Iris pigment epithelial cell (primary cell): ENCODE measurements around the gene BTBD9.

Experiments used
- DNase-seq: peaks from one replicate; pipeline ENCODE4 v3.0.0-alpha.2; 2011; ENCODE audit warnings: low read depth

The BTBD9 gene

DNA sequence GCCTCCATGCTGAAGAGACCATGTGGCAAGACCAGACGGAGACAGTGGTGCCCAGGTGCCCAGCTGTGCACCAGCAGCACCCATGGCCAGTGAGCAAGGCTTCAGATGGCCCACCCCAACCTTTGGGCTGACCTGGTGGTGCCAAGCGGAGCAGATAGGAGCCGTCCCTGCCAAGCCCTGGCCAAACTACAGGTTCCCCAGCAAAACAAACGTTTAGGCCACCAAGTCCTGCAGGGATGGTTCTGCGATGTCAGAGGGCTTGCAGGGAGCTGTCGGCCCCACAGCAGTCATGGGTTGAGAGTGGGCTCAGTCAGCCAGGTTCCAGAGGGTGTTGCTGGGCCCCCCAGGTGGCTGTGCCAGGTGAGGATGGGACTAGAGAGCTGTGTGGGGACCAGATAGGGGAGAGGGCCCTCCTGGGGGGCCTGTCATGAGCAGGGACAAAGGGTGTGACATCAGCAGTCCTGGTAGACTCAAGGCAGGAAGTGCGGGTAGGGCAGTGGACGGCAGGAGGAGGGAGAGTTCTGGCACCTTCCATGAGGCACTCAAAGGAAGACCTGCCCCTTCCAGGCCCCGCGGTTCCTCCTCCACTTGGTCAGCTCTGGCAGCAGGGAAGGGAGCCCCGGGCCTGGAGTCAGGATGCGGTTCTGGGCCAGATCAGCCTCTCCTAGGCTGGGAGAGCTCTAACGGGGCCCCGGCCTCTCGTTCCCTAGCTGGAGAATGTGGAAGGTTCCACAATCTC is 477.8 kb downstream of the BTBD9 start:
- DNase-seq, result no peak

DNA sequence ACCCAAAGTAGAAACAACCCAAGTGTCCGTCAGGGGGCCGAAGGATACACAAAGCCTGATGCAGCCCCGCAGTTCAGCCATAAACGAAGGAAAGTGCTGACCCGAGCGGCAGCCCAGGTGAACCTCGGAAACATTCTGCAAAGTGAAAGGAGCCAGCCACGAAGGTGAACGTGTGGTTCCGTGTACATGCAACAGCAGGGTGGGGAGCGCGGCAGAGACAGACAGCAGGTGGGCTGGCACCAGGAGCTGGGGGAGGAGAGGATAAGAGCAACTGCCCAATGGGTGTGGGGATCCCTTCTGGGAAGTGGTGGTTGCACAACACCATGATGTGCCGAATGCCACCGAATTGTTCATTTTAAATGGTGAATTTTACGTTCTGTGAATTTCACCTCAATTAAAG is 478.4 kb downstream of the BTBD9 start:
- DNase-seq, result no peak

DNA sequence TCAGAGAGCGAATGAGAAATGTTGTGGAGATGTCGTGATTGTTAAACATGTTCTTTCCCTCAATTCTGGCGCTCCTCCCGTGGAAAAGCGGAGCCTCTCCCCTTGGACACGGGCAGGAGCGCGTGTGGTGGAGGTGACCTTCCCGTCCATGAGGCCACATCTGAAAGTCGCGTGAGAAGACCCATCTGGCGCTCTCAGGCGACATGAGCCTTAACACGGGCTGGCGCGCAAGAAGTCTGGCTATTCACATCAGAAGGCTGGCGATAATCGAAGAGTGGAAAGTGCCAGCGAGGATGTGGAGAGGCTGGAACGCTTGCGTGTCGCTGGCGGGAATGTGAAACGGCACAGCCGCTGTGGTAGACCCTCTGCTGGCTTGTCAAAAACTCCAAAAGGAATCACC is 478.9 kb downstream of the BTBD9 start:
- no peak for DNase-seq

DNA sequence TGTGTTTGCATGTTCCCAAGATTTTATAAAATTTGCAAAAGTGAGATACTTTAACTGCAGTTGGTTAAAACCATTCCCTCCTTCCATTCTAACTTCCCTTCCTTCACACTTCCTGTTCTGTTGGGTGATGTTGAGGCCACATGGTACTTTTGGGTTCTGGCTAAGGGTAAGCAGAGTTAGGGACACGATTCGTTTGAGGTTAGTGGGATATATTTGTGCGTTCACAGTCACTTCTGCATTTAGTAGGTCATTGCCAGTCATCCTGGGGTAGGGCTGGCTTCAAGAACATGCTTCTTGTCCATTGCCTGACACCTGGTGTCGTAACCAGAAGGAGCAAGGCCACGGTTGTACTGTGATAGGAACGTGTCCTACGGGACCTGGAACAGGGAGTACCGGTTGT is 480.1 kb downstream of the BTBD9 start:
- no peak for DNase-seq

DNA sequence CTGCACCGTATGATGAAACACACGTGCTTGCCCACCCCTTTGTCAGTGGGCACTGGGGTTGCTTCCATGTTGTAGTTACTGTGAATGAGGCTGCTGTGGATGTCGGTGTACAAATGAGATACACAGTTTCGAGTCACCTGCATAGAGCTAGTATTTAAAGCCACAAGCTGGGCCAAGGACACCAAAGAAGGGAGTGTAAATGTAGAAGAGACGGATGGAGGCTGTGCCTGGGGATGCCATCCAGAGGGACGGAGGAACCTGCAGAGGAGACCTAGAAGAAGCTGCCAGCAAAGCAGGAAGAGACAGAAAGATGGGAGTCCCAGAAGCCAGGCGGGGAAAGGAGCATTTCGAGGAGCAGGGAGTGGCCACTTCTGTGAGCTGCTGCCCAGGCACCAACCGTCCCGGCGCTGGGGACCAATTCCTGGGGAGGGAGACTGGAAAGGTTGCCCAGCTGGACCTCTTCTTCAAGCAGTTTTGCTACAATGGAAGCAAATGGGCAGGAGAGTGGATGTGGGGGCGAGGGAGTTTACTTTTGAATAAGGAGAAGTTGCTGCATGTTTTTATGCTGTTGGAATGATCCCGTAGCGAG is 480.9 kb downstream of the BTBD9 start:
- DNase-seq, result no peak

DNA sequence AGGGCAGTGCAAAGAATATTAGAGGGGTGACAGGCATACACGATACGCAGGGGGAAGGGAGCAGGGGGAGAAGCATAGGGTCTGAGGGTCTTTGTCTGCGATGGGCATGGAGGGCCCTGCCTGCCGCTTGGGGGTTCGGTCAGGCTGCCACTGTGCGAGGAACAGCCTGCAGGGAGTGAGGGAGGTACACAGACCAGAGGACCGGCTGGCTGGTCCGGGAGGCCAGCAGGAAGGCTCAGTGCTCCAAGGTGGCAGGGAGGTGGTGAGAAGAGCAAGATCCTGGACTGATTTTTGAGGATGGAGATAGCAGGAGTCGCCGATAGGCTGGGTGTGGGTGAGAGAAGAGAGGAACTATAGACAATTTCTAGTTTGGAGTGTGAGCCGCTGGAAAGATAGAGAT is 481.8 kb downstream of the BTBD9 start:
- DNase-seq, result no peak

DNA sequence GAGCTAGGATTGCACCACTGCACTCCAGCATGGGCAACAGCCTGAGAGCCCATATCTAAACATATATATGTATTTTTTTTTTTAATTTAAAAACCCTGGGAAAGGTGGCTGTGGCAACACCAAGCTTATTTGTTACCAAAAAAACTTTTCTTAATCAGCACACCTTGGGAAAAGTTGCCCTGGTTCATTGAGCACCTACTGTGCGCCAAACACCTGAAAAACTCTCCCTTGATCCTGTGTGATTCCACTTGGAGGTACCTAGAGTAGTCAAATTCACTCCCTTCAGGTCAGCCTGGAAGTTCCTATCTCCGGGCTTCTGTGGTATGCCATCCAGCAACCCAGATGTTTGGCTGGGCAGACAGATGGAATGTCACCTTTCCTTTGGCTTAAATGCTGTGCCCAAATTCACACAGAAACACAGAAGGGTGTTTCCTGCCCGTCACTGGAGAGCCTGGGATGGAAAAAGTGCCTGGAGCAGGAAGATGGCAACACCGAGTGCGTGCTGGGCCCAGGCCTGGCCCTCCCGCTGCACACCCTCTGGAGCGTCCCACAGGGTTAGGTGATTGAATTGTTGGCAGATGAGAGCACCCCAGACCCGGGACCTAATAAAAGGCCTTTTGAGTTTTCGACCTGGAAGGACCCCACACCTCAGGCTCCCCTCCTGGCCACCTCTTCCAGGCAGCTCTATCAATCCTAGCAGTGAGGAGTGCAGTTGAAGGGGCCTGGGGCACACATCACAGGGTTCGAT is 482.7 kb downstream of the BTBD9 start:
- DNase-seq, result no peak

DNA sequence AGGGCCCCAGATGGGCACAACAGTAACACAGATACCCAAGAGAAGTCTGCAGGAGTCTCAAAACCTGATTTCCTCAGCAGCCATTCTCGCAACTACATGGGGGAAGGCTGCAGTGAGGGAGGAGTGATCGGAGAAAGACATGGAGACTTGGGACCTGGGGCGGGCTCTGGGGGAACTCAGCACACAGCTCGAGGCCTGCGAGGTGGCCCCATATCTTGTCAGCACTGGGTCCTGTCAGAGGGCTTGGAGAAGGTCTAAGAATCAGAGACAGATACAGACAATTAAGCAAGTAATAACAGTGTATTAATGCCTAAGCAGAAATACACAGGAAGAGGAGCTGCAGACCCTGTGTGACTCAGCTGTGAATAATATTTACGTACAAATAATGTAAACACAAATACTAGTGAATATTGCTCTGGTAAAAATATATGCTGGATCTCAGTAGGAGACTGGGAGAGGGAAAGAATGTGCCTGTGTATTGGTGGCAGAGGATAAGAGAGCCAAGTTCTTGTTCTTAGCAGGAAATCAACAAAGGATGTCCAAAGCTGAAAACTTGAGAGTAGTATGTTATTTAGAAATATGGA is 484.0 kb downstream of the BTBD9 start:
- peak; percentile 48 for DNase-seq

DNA sequence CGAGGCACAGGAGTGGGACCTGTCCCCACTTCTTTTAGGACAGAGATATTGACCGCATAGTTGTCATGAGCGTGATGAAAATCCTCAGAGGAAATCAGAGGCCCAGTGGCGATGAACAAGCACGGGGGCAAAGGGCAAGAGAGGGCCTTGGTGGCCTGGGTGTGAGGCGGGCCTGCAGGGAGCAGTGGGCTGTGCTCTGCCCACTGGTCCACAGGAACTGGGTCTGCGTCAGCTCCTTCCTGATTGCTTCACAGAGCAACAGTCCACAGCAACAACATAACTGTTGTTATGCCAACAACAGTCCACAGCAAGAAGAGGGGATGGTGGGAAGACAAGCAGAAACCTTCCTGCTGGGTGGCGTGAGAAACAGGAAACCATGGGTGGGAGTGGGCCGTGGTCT is 484.6 kb downstream of the BTBD9 start:
- DNase-seq, result peak; percentile 81

DNA sequence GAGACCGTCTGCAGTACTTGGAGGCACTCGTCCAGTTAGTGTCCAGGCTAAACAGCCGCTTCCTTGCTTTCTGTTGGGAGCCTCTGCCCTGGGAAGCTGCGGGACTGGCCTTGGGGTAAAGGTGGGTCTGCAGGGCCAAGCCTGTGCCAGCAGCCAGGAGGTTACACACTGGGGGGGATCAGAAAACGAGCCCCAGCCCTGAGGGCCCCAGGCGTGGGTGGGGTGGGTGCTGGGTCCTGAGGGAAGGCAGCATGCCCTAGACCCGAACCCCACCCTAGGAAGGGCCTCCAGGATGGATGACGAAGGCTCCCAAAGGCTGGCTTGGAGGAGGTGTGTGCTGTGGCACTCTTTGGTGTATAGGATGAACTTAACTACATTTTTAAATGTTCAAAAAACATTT is 485.0 kb downstream of the BTBD9 start:
- DNase-seq, result no peak

DNA sequence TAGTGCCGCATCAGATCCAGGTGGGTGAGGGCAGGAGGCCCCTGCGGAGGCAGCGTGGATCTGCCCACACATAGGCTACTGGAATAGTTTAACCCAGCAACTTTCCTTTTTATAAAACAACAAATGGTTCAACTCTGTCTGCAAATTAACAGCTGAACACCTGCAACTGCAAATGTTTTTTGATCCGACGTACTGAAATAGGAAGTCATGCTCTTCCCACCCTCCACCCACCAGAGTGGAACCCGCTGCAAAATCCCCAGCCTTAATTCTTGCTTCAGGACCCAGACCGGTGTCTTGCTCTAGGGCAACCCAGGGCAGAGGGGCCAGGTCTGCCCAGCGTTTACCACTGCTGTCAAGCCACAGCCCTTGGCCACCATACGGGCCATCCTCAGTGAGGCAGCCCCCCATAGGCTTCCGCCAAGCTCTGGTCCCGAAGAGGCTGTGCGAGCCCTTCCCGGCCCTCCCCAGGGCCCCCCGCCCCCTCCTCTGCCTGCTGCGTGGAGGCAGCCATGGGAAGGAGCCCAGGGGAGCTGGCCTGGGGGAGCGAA is 485.9 kb downstream of the BTBD9 start:
- no peak for DNase-seq

DNA sequence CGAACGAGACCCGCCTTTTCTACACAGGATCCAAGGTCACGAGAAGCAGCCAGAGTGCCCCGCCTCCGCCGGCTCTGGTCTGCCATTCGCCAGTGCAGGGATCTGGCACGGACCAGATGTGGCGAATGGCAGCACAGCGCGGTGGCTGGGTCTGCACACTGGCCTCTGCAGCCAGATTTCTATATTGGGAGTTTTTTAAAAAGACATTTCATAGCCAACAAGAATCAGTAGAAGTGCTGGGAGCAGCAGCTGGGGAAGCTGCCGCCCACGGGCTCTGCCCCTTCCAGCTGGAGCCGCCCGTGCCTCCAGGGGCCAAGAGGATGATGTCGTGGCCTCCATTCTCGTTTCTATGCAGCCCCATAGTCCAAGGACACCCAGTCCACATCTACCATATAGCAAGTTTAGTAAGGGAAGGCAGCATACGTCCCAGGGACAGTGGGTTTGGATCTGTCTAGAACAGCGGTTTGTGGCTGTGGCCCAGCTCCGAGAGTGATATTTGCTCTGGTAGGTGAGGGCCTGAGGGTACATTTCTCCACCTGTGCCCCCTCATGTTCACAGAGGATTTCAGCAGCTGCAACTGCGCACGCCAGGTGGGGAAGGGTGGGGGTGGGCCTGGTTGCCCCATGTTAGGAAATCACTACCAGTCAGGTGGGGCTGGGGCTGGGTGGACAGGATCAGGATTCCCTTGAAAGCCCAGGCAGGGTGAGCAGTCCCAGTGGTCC is 486.5 kb downstream of the BTBD9 start:
- no peak for DNase-seq

DNA sequence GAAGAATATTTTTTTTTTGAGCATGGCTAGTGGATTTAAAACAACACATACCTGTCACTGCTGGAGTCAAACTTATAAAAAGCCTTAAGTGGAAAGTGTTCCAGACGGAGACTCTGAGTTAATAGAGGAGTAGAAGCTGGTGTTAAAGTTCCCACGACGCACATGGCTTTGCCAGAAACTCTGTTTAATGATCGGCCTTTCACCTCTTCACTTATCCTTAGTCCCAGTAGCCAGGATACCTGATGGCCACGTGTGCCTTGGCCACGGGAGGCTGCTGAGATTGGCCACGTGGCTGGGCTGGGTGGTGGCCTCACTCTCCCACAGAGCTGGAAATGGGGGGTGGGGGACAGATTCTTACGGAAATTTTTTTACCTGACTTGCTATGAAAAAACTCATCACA is 487.1 kb downstream of the BTBD9 start:
- no peak for DNase-seq

DNA sequence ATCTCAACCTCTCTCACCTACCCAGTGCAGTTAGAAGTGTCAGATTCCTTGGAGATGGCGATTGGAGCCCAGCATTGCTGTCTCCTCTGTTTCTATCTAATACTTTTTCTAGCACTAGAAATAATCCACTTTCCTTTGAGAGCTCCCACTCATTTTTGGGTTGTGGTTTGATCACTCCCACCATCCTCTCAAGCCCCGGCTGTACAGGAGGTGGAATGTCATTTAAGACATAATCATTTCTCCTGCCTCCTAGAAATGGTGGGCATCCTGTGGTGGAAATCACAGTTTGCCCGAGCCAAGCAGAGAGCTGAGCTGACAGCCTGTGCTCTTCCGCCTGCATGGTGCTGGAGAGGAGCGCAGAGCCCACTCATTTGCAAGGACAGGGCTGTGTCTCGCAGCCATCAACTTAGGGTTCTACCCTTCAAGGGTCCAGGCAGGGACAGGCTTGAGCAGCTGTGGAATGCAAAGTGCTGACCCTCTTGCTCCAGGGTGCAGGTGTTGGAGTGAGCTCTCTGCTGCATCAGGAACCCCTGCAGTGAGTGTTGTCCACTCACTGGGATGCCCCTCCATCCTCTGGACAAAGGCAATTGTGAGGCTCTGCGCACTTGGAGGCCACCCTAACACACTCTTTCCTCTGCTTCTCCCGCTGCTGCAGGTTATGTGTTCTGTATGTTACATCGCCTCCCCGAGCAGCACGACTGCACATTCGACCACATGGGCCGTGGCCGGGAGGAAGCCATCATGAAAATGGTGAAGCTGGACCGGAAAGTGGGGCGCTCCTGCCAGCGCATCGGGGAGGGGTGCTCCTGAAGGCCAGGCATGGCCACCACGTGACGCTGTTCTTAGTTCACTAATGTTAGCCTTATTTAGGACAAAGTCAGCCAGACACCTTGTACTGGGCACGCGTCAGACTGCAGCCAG is 487.9 kb downstream of the BTBD9 start:
- DNase-seq, result no peak

DNA sequence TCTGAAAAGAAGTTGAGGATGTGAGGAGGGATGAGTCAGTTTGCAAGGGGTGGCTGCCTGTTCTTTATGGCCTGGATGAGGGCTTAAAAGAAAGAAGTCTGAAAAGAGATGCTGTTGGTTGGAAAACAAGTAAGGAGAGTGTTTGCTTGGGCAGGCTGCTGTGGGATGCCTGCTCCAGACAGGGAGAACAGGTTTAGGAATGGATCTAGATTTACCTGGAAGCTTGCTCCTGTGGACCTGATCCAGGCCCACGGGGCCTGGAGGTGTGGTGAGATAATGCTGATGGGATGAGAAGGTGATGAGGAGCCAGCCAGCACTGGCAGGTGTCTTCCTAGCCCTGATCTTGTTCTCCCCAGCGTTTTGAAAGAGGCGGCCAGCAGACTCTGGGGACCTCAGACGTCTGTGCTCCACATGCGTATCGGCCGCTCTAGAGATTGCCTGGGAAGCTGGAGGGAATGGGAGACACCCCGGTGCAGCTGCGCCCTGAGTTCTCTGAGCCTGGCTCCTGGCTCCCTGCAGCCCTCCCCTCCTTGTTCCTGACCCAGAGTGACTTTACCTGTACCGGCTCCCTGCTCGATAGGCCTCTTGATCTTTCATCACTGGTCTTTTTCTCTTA is 488.9 kb downstream of the BTBD9 start:
- no peak for DNase-seq

DNA sequence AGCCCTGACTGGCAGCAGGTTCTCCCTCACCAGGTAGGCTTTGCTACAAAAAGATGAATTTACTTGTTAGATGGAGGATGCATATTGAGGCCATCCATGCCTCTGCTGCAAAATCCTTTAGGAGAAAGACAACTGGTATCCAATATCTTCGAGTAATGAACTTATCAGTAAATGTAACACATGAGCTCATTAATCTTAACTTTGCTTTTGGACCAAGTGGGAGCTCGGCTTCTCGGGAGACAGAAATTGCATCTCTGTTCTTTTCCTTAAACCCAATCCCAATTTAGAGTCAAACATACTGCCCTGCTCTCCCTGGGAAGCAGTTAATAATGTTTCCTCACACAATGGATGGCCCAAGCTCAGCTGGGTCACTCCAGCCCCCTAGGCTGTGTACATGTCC is 489.7 kb downstream of the BTBD9 start:
- DNase-seq, result no peak

DNA sequence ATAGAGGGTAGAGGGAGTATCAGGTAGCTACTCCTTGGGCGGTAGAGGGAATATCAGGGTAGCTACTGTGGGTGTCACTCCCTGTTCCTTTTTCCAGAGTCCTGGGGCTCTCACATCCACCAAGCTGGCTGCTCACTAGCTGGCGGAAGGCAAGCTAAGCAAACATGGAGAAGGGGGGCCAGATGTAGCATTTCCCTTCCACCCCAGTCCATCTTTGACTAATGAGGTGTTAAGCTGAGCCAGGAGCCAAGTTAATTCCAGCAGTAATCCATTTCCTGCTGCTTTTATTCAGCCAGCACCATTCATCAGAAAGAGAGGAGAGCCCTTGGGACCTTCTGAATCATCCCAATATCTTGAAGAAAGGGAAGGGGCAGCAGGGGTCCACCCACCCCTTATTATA is 490.2 kb downstream of the BTBD9 start:
- DNase-seq, result no peak

DNA sequence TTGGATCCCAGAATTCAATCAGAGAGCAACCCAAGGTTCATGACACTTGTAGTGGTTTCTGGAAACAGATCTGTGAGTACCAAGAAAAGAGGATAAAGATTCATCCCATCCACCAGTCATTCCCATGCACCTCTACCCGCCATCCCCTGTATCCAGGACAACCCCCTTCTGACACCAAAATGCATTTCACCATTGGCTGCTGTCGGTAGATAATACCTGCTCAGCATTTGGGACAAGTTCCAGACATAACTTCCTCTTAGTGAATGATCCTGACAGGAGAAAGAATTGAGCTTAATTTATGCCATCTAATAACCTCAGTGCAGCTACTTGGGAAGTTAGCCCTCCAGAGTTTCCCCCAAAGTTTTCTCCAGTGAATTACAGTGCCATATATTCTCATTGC is 491.1 kb downstream of the BTBD9 start:
- no peak for DNase-seq

DNA sequence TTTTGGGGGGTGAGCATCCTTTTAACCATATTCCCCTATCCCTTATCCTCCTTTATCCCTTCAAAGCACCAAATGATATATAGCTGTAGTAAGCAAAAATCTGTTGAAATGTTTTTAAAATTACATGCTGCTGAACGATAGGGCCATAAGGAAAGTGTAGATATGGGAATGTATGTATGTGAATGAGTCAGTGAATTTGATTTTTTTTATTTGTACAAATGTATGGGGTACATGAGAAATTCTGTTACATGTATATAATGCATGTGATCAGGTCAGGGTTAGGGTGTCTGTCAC is 493.0 kb downstream of the BTBD9 start:
- DNase-seq, result no peak

DNA sequence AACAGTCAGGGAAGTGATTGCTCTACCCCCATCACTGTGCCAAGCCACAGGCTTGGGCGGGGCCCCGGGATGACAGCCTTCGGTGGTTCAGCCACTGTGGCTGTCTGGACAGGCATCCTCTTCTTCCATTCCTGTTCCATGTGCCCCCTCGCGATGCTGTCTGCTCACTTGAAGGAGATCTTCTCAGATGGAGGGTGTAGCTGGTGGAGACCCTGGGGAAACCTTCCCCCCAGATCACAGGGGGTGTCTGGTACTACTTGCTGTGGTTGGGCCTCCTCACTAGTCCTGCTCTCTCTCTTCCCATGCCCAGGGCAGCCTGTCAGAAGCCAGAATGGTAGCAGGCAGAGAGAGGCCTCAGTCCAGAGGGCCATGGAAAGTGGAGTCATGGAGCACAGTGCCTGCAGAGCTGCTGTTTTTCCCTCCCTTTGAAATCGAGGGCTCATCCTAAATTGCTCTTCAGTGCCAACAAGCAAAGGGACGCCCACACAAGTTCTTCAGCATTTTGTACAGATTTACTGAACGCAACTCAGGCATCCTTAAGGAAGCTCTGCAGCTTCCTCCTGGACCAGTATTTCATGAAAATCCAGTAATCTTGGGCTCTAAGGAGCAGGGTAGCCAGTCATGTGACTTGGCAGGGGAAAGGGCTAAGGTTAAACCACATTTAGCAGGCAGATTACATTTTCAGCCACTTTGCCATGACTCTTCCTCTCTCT is 493.6 kb downstream of the BTBD9 start:
- DNase-seq, result no peak
